COLO829 (cell line): ENCODE data around the gene ATP13A4.

Source experiments
- DNase-seq: peaks from one replicate; pipeline ENCODE4 v3.0.0; 2012; ENCODE audit warnings: low spot score

ATP13A4 gene

GRCh38 chr3:193554811-193555210 is at the start of gene ATP13A4:
TSS of gene ATP13A4 (minus strand) at chr3:193554895. CDS start at chr3:193554799, 96 bp downstream.
- DNase-seq, result no peak

GRCh38 chr3:193599393-193599792 is 44.7 kb upstream of the ATP13A4 start:
- DNase-seq, result no peak

- DNase-seq, result no peak
Observed at GRCh38 chr3:193598202-193598601, 43.5 kb upstream of the ATP13A4 start.

- no peak for DNase-seq
Observed at GRCh38 chr3:193595939-193596487, 41.3 kb upstream of the ATP13A4 start.

GRCh38 chr3:193594946-193595689 is 40.4 kb upstream of the ATP13A4 start:
- DNase-seq, result no peak

GRCh38 chr3:193593668-193594030 is 39.0 kb upstream of the ATP13A4 start:
- DNase-seq, result peak; percentile 40

GRCh38 chr3:193592841-193593667 is 38.4 kb upstream of the ATP13A4 start, which contains the start of gene OPA1:
TSS of gene OPA1 (plus strand) at chr3:193593208. CDS start at chr3:193593378, 170 bp downstream.
- DNase-seq, result peak; percentile 100

- DNase-seq, result peak; percentile 60
Observed at GRCh38 chr3:193590088-193590856, 35.6 kb upstream of the ATP13A4 start.

- no peak for DNase-seq
Observed at GRCh38 chr3:193589616-193590015, 34.9 kb upstream of the ATP13A4 start.

- DNase-seq, result no peak
Observed at GRCh38 chr3:193589129-193589528, 34.4 kb upstream of the ATP13A4 start.

- no peak for DNase-seq
Observed at GRCh38 chr3:193586526-193586925, 31.8 kb upstream of the ATP13A4 start.

- no peak for DNase-seq
Observed at GRCh38 chr3:193585530-193585929, 30.8 kb upstream of the ATP13A4 start.

- no peak for DNase-seq
Observed at GRCh38 chr3:193574488-193575070, 19.9 kb upstream of the ATP13A4 start.

GRCh38 chr3:193573403-193574191 is 18.9 kb upstream of the ATP13A4 start:
- no peak for DNase-seq

- peak; percentile 54 for DNase-seq
Observed at GRCh38 chr3:193572426-193572908, 17.8 kb upstream of the ATP13A4 start.

- DNase-seq, result no peak
Observed at GRCh38 chr3:193569119-193569518, 14.4 kb upstream of the ATP13A4 start.

- DNase-seq, result no peak
Observed at GRCh38 chr3:193564012-193564411, 9.3 kb upstream of the ATP13A4 start.

- DNase-seq, result no peak
Observed at GRCh38 chr3:193563426-193563825, 8.7 kb upstream of the ATP13A4 start.

GRCh38 chr3:193560870-193561269 is 6.2 kb upstream of the ATP13A4 start:
- no peak for DNase-seq

- DNase-seq, result no peak
Observed at GRCh38 chr3:193560091-193560490, 5.4 kb upstream of the ATP13A4 start.

GRCh38 chr3:193559100-193559499 is 4.4 kb upstream of the ATP13A4 start:
- DNase-seq, result no peak
